Chondrocyte (in vitro differentiated cells): Measurements from ENCODE around the gene POLN. TPM values are rescaled to one million over a fixed set of nuclear protein-coding genes. Genes with fewer than 3 reads are reported as not detected.

ENCODE experiments used
- DNase-seq: peaks from one replicate; pipeline ENCODE4 v3.0.0; 2021; ENCODE audit warnings: mixed read lengths, low spot score
- H3K27ac Mint-ChIP-seq: one replicate; pipeline ENCODE4 v1.8.0; 2021; ENCODE audit warnings: mild to moderate bottlenecking, moderate library complexity, mixed read lengths; ENCODE audit not compliant: unreplicated experiment
- H3K27me3 Mint-ChIP-seq: 2 replicates; pipeline ENCODE4 v1.8.0; 2021; ENCODE audit warnings: low read depth, mixed read lengths
- H3K36me3 Mint-ChIP-seq: 2 replicates; pipeline ENCODE4 v1.8.0; 2021; ENCODE audit warnings: low read depth, mixed read lengths
- H3K4me1 Mint-ChIP-seq: 2 replicates; pipeline ENCODE4 v1.8.0; 2021; ENCODE audit warnings: low read depth, mild to moderate bottlenecking, mixed read lengths
- H3K4me3 Mint-ChIP-seq: one replicate; pipeline ENCODE4 v1.8.0; 2021; ENCODE audit warnings: mild to moderate bottlenecking, moderate library complexity, mixed read lengths; ENCODE audit not compliant: unreplicated experiment
- H3K9me3 Mint-ChIP-seq: 2 replicates; pipeline ENCODE4 v1.8.0; 2021; ENCODE audit warnings: low read depth, mixed read lengths
- CTCF ChIP-seq: fragments of 200-600 bp; sonication (generic); IDR thresholded peaks from 2 replicates; pipeline ENCODE4 v1.5.0; 2021; ENCODE audit warnings: antibody characterized with exemption, mild to moderate bottlenecking, moderate library complexity
- total RNA-seq: library from RNA; stranded (reverse); gene quantifications from 3 replicates; pipeline ENCODE4 v1.2.1, GENCODE V29; 2021

The POLN gene
- total RNA-seq, 1 donor from 2014 or later: 5.5 TPM

GRCh38 chr4:2289311-2289954 lies 47.5 kb upstream of the POLN start:
- no peak overlapping the region for H3K4me3 Mint-ChIP-seq

GRCh38 chr4:2288051-2288541 lies 46.2 kb upstream of the POLN start:
- H3K27ac Mint-ChIP-seq: no peak overlapping the region
- DNase-seq: no peak
- H3K36me3 Mint-ChIP-seq: peaks cover 2% of the 10 kb centered on the region
- H3K27me3 Mint-ChIP-seq: peaks cover 3% of the 10 kb centered on the region
- peaks cover 7% of the 10 kb centered on the region for H3K4me1 Mint-ChIP-seq
- no peak for TF ChIP-seq CTCF
- H3K4me3 Mint-ChIP-seq: no peak overlapping the region
- no peaks in the 10 kb centered on the region for H3K9me3 Mint-ChIP-seq

More at GRCh38 chr4:2289311-2289954, 47.5 kb upstream of the POLN start:
- H3K27me3 Mint-ChIP-seq: peaks cover 3% of the 10 kb centered on the region
- H3K27ac Mint-ChIP-seq: no peak overlapping the region
- peaks cover 4% of the 10 kb centered on the region for H3K36me3 Mint-ChIP-seq
- H3K4me1 Mint-ChIP-seq: peaks cover 7% of the 10 kb centered on the region
- H3K9me3 Mint-ChIP-seq: peaks cover 5% of the 10 kb centered on the region
- DNase-seq: no peak
- no peak for TF ChIP-seq CTCF

- Mint-ChIP-seq H3K27me3 (peaks cover under 1% of the 10 kb centered on the region), H3K27ac (no peak overlapping the region), H3K4me1 (peaks cover 5% of the 10 kb centered on the region), H3K4me3 (no peak overlapping the region), H3K36me3 (no peaks in the 10 kb centered on the region), H3K9me3 (no peaks in the 10 kb centered on the region)
- DNase-seq: no peak
- no peak for TF ChIP-seq CTCF
These were observed 45.6 kb upstream of the POLN start for GRCh38 chr4:2287594-2287915.

GRCh38 chr4:2286904-2287593 lies 45.1 kb upstream of the POLN start:
- no peak overlapping the region for H3K4me3 Mint-ChIP-seq
- no peak for DNase-seq
- no peak overlapping the region for H3K27ac Mint-ChIP-seq
- no peaks in the 10 kb centered on the region for H3K27me3 Mint-ChIP-seq
- TF ChIP-seq CTCF: no peak
- H3K4me1 Mint-ChIP-seq: peaks cover 5% of the 10 kb centered on the region
- H3K36me3 Mint-ChIP-seq: no peaks in the 10 kb centered on the region
- no peaks in the 10 kb centered on the region for H3K9me3 Mint-ChIP-seq

- Mint-ChIP-seq H3K9me3 (no peaks in the 10 kb centered on the region), H3K36me3 (no peaks in the 10 kb centered on the region), H3K4me3 (no peak overlapping the region), H3K4me1 (peaks cover 5% of the 10 kb centered on the region), H3K27ac (peak overlapping the region; percentile 32), H3K27me3 (no peaks in the 10 kb centered on the region)
- peak; percentile 81 for DNase-seq
- TF ChIP-seq CTCF: no peak
These were observed 43.9 kb upstream of the POLN start for GRCh38 chr4:2285613-2286381.
